ENCODE measurements around the gene GLT6D1.

GLT6D1 gene

GRCh38 chr9:135584934-135585333 lies 54.4 kb downstream of the GLT6D1 start:
- DNase-seq (ENCODE audit: low read depth), result no peak

- no peak for DNase-seq (ENCODE audit: low read depth)
Measured at GRCh38 chr9:135584371-135584770, 55.0 kb downstream of the GLT6D1 start.

GRCh38 chr9:135583688-135584011 lies 55.7 kb downstream of the GLT6D1 start:
- DNase-seq (ENCODE audit: low read depth), result no peak

GRCh38 chr9:135582966-135583687 lies 56.2 kb downstream of the GLT6D1 start:
- DNase-seq (ENCODE audit: low read depth), result no peak

GRCh38 chr9:135582541-135582940 lies 56.8 kb downstream of the GLT6D1 start:
- no peak for DNase-seq (ENCODE audit: low read depth)

GRCh38 chr9:135581636-135582426 lies 57.5 kb downstream of the GLT6D1 start:
- DNase-seq (ENCODE audit: low read depth), result no peak

GRCh38 chr9:135580664-135581380 lies 58.5 kb downstream of the GLT6D1 start:
- no peak for DNase-seq (ENCODE audit: low read depth)

- DNase-seq (ENCODE audit: low read depth), result no peak
Measured at GRCh38 chr9:135579889-135580660, 59.3 kb downstream of the GLT6D1 start.

GRCh38 chr9:135579356-135579755 lies 60.0 kb downstream of the GLT6D1 start:
- no peak for DNase-seq (ENCODE audit: low read depth)

GRCh38 chr9:135577256-135577655 lies 62.1 kb downstream of the GLT6D1 start:
- no peak for DNase-seq (ENCODE audit: low read depth)

- DNase-seq (ENCODE audit: low read depth), result no peak
Measured at GRCh38 chr9:135575995-135576631, 63.2 kb downstream of the GLT6D1 start.

- no peak for DNase-seq (ENCODE audit: low read depth)
Measured at GRCh38 chr9:135574943-135575342, 64.4 kb downstream of the GLT6D1 start.

- no peak for DNase-seq (ENCODE audit: low read depth)
Measured at GRCh38 chr9:135574331-135574730, 65.0 kb downstream of the GLT6D1 start.

All from HS-5 (cell line).